GM23338 (cell line): ENCODE measurements around the gene KAT6B. TPM values are rescaled to one million over a fixed set of nuclear protein-coding genes. Genes with fewer than 3 reads are reported as not detected.

Source experiments
- ATAC-seq: fragments of 200-7000 bp; cut with Tn5 transposase; 3 replicates; pipeline ENCODE4 v1.9.1; 2020
- DNase-seq: peaks from one replicate; pipeline ENCODE4 v3.0.0-alpha.2; 2015; ENCODE audit warnings: low spot score
- H2AFZ ChIP-seq: fragments of 200-600 bp; sonication (generic); 2 replicates; pipeline ENCODE4 v1.8.0; 2016; ENCODE audit warnings: antibody characterized with exemption, mild to moderate bottlenecking, moderate library complexity
- H3F3A ChIP-seq: fragments of 200-600 bp; sonication (generic); replicated peaks from 2 replicates; pipeline ENCODE4 v1.8.0; 2017; ENCODE audit warnings: antibody characterized with exemption, mixed run types, low read depth
- H3K27ac ChIP-seq: fragments of 200-600 bp; sonication (generic); 2 replicates; pipeline ENCODE4 v1.6.1; 2016; ENCODE audit warnings: low read depth
- H3K27me3 ChIP-seq: fragments of 200-600 bp; sonication (generic); 2 replicates; pipeline ENCODE4 v1.8.0; 2016; ENCODE audit warnings: mild to moderate bottlenecking, mixed run types, moderate library complexity; ENCODE audit not compliant: insufficient read depth
- H3K36me3 ChIP-seq: fragments of 200-600 bp; sonication (generic); 2 replicates; pipeline ENCODE4 v1.8.0; 2016; ENCODE audit warnings: mild to moderate bottlenecking; ENCODE audit not compliant: insufficient read depth
- H3K4me1 ChIP-seq: fragments of 200-600 bp; sonication (generic); 2 replicates; pipeline ENCODE4 v1.8.0; 2016; ENCODE audit warnings: mild to moderate bottlenecking, moderate library complexity; ENCODE audit not compliant: insufficient read depth
- H3K4me2 ChIP-seq: fragments of 200-600 bp; sonication (generic); 2 replicates; pipeline ENCODE4 v1.7.1; 2017; ENCODE audit warnings: mixed run types
- H3K4me3 ChIP-seq: fragments of 200-600 bp; sonication (generic); 2 replicates; pipeline ENCODE4 v1.6.1; 2016; ENCODE audit warnings: mixed run types
- H3K79me2 ChIP-seq: fragments of 200-600 bp; sonication (generic); replicated peaks from 2 replicates; pipeline ENCODE4 v1.8.0; 2017; ENCODE audit warnings: mild to moderate bottlenecking; ENCODE audit not compliant: insufficient read depth
- H3K9me2 ChIP-seq: fragments of 200-600 bp; sonication (generic); 2 replicates; pipeline ENCODE4 v1.8.0; 2017; ENCODE audit not compliant: insufficient read depth
- H4K20me1 ChIP-seq: fragments of 200-600 bp; sonication (generic); replicated peaks from 2 replicates; pipeline ENCODE4 v1.8.0; 2017; ENCODE audit warnings: mild to moderate bottlenecking; ENCODE audit not compliant: insufficient read depth
- H3K27ac Mint-ChIP-seq: 2 replicates; pipeline ENCODE4 v1.8.0; 2020; ENCODE audit warnings: inconsistent platforms, mild to moderate bottlenecking, moderate library complexity, mixed read lengths
- H3K27me3 Mint-ChIP-seq: 3 replicates; pipeline ENCODE4 v1.8.0; 2022; ENCODE audit warnings: low read depth, mild to moderate bottlenecking, moderate library complexity, mixed read lengths, inconsistent platforms; ENCODE audit not compliant: insufficient read depth, poor library complexity
- H3K36me3 Mint-ChIP-seq: 3 replicates; pipeline ENCODE4 v1.8.0; 2021; ENCODE audit warnings: low read depth, mild to moderate bottlenecking, inconsistent platforms, moderate library complexity, mixed read lengths
- H3K4me1 Mint-ChIP-seq: 3 replicates; pipeline ENCODE4 v1.8.0; 2020; ENCODE audit warnings: mild to moderate bottlenecking, inconsistent platforms, mixed read lengths
- H3K4me3 Mint-ChIP-seq: 3 replicates; pipeline ENCODE4 v1.8.0; 2021; ENCODE audit warnings: moderate library complexity, mild to moderate bottlenecking, inconsistent platforms, mixed read lengths
- H3K9me3 Mint-ChIP-seq: 3 replicates; pipeline ENCODE4 v1.8.0; 2020; ENCODE audit warnings: moderate library complexity, mild to moderate bottlenecking, inconsistent platforms, mixed read lengths
- CREB1 ChIP-seq: fragments of 250-450 bp; sonication (Bioruptor Pico); IDR thresholded peaks from 2 replicates; pipeline ENCODE4 v1.5.0; 2020; ENCODE audit warnings: low read depth, mild to moderate bottlenecking, moderate library complexity
- EZH2phosphoT487 ChIP-seq: fragments of 200-600 bp; sonication (generic); IDR thresholded peaks from one replicate; pipeline ENCODE4 v1.8.1; 2018; ENCODE audit warnings: antibody characterized with exemption; ENCODE audit not compliant: unreplicated experiment
- JUNB ChIP-seq: IDR thresholded peaks from one replicate; pipeline ENCODE4 v1.6.1; 2016; ENCODE audit warnings: antibody characterized with exemption; ENCODE audit not compliant: unreplicated experiment
- NANOG ChIP-seq: IDR thresholded peaks from 2 replicates; pipeline ENCODE4 v1.6.1; 2016; ENCODE audit warnings: antibody characterized with exemption, borderline replicate concordance
- POLR2AphosphoS5 ChIP-seq: IDR thresholded peaks from 2 replicates; pipeline ENCODE4 v1.6.1; 2016; ENCODE audit warnings: antibody characterized with exemption, low read depth
- STAT1 ChIP-seq: IDR thresholded peaks from one replicate; pipeline ENCODE4 v1.6.1; 2016; ENCODE audit warnings: antibody characterized with exemption; ENCODE audit not compliant: unreplicated experiment
- ZNF114 ChIP-seq: fragments of 250-450 bp; sonication (Bioruptor Pico); IDR thresholded peaks from 2 replicates; pipeline ENCODE4 v1.5.0; 2020; ENCODE audit warnings: mild to moderate bottlenecking, moderate library complexity
- polyA plus RNA-seq: library from polyadenylated mRNA; unstranded; fragments of >200 nt; fragmentation: Nextera tagmentation; extraction: Ambion mirVana; gene quantifications from 2 replicates; pipeline ENCODE4 v1.2.1, GENCODE V29; 2016
- total RNA-seq: library from RNA; depleted of rRNA; stranded (reverse); fragments of >200 nt; shearing (Covaris generic); gene quantifications from 2 replicates; pipeline ENCODE4 v1.2.3, GENCODE V29; 2014
- TF ChIP-seq, protein P1 (sequence below): IDR thresholded peaks from one replicate; pipeline ENCODE4 v1.6.1; 2018; ENCODE audit warnings: antibody characterized with exemption; ENCODE audit not compliant: unreplicated experiment
- TF ChIP-seq, protein P2 (sequence below), 2 experiments: fragments of 200-600 bp in 1 of 2; sonication (generic) in 1 of 2; conservative IDR thresholded peaks; 2 replicates each; pipeline versions ENCODE4 v1.5.1 to v1.6.1; 2016 to 2017; ENCODE audit warnings: antibody characterized with exemption in 2 of 2, low read depth in 2 of 2, mild to moderate bottlenecking in 2 of 2, moderate library complexity in 1 of 2

Gene KAT6B
- total and polyA plus RNA-seq, 2 experiments from 2014 or later = 21.3 to 31.4 TPM

DNA sequence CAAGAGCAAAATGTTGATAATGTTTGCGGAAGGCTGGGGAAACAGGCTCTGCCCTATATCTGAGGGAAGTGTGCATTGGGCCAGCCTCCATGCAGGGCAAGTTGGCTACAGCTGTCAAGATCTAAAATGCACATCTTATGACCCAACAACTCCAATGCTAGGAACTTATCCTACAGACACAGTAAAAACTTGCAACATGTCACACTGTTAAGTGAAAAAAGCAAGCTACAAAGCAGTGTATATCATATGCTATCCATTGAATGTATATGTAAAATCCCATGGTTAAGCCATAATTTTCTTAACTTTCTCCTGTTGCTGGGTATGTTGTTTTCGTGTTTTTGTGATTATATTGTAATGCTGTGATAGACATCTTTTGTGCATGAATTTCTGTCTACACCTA lies 16.3 kb upstream of the KAT6B start (continued):
- TF ChIP-seq, protein P1, sequence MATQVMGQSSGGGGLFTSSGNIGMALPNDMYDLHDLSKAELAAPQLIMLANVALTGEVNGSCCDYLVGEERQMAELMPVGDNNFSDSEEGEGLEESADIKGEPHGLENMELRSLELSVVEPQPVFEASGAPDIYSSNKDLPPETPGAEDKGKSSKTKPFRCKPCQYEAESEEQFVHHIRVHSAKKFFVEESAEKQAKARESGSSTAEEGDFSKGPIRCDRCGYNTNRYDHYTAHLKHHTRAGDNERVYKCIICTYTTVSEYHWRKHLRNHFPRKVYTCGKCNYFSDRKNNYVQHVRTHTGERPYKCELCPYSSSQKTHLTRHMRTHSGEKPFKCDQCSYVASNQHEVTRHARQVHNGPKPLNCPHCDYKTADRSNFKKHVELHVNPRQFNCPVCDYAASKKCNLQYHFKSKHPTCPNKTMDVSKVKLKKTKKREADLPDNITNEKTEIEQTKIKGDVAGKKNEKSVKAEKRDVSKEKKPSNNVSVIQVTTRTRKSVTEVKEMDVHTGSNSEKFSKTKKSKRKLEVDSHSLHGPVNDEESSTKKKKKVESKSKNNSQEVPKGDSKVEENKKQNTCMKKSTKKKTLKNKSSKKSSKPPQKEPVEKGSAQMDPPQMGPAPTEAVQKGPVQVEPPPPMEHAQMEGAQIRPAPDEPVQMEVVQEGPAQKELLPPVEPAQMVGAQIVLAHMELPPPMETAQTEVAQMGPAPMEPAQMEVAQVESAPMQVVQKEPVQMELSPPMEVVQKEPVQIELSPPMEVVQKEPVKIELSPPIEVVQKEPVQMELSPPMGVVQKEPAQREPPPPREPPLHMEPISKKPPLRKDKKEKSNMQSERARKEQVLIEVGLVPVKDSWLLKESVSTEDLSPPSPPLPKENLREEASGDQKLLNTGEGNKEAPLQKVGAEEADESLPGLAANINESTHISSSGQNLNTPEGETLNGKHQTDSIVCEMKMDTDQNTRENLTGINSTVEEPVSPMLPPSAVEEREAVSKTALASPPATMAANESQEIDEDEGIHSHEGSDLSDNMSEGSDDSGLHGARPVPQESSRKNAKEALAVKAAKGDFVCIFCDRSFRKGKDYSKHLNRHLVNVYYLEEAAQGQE = no peak
- TF ChIP-seq POLR2AphosphoS5 (no peak), ZNF114 (no peak), STAT1 (no peak), NANOG (no peak), JUNB (no peak), CREB1 (no peak)

DNA sequence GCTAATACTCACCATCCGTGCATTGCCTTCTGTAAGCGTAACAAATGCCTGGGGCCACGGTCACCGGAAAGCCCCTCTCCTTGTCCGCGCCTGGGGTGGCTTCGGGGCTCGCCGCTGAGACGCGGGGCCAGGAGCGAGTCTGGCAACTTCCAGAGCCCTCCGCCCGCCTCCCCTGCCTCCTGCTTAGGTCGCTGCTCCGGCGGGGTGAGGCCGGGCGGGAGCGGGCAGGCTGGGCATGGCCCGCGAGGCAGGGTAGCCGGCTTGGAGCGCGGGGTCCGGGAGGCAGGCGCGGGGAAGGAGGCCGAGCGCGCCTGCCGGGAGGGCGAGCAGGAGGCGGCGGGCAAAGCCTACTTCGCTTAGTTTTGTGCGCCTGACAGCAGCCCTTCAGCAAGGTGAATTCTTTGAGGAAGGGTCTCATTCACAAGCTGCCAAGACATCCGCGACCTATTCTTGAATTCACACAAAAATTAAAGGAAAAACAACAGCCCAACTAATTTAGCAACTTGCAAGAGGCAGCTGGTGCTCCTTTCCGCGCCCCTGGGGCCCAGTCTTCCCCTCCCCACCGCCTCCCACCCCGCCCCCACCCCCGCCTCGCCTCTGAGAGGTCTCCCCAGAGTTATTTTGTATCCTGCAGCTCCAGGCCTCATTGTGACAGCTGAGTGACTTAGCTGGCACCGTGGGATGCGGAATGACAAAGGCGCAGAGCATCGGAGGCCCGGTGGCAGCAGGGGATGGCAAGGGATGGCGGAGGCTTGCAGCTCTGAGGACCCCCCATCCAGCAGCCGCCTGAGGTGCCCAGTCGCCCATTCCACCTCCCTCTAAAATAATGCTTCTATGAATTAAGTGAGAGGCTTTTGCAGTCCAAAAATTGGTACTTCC lies 12.8 kb upstream of the KAT6B start:
- H3K36me3 Mint-ChIP-seq = peaks cover 3% of the 10 kb centered on the region; the same call in 1 of the 3 replicates
- H3K4me3 Mint-ChIP-seq = no peak overlapping the region; the same call in 2 of the 3 replicates
- TF ChIP-seq CREB1 (no peak), EZH2phosphoT487 (no peak)
- TF ChIP-seq, protein P2, sequence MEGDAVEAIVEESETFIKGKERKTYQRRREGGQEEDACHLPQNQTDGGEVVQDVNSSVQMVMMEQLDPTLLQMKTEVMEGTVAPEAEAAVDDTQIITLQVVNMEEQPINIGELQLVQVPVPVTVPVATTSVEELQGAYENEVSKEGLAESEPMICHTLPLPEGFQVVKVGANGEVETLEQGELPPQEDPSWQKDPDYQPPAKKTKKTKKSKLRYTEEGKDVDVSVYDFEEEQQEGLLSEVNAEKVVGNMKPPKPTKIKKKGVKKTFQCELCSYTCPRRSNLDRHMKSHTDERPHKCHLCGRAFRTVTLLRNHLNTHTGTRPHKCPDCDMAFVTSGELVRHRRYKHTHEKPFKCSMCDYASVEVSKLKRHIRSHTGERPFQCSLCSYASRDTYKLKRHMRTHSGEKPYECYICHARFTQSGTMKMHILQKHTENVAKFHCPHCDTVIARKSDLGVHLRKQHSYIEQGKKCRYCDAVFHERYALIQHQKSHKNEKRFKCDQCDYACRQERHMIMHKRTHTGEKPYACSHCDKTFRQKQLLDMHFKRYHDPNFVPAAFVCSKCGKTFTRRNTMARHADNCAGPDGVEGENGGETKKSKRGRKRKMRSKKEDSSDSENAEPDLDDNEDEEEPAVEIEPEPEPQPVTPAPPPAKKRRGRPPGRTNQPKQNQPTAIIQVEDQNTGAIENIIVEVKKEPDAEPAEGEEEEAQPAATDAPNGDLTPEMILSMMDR (conservative IDR thresholded peaks at IDR 0.05; ENCODE audit: low read depth in 2 of 2) = no peak
- TF ChIP-seq, protein P1 = no peak

More for the DNA sequence above, 12.8 kb upstream of the KAT6B start:
- peak overlapping the region; percentile 81 for H3K4me2 ChIP-seq
- H2AFZ ChIP-seq = peak overlapping the region; percentile 100
- H4K20me1 ChIP-seq = no peaks in the 10 kb centered on the region
- ATAC-seq (peak; percentile 93), DNase-seq (peak; percentile 70)
- H3F3A ChIP-seq = peaks cover 13% of the 10 kb centered on the region; the same call in 1 of the 2 replicates
- no peaks in the 10 kb centered on the region for H3K79me2 ChIP-seq
- H3K4me3 ChIP-seq = peak overlapping the region; percentile 64
- peaks cover 26% of the 10 kb centered on the region; the same call in 2 of the 3 replicates for H3K9me3 Mint-ChIP-seq
- H3K36me3 ChIP-seq = no peaks in the 10 kb centered on the region
- no peaks in the 10 kb centered on the region for H3K9me2 ChIP-seq
- H3K27me3 Mint-ChIP-seq = peaks cover 8% of the 10 kb centered on the region
- H3K27me3 ChIP-seq = 0 out of 2 replicates have a peak, but pooled peaks cover 15% of the 10 kb centered on the region
- H3K4me1 ChIP-seq = peaks cover 6% of the 10 kb centered on the region; the same call in 1 of the 2 replicates
- H3K4me1 Mint-ChIP-seq = peaks cover 4% of the 10 kb centered on the region; the same call in 2 of the 3 replicates
- H3K27ac ChIP-seq = no peak overlapping the region
- H3K27ac Mint-ChIP-seq = no peak overlapping the region
